ENCODE data around the gene PDLIM4. TPM values are rescaled to one million over a fixed set of nuclear protein-coding genes. Genes with fewer than 3 reads are reported as not detected.

Gene PDLIM4
- polyA plus RNA-seq, 2 of the 4 experiments (the other 2 are of a cell fraction): 0.09 TPM; not detected in 1

GRCh38 chr5:132224716-132225115 lies 32.8 kb upstream of the PDLIM4 start:
- TF ChIP-seq JUNB (IDR thresholded peaks at IDR 0.05): no peak
- ChIA-PET POLR2A (interaction anchor here (1.2 kb wide), 1 partner anchor 34 kb away, joined by 3 read pairs; no protein-coding TSS in a partner anchor), CTCF (interaction anchor here (0.9 to 7.0 kb wide), 2 partner anchors 13 to 45 kb away, joined by 4 to 39 read pairs; no protein-coding TSS in a partner anchor)
- DNase-seq (ENCODE audit: low read depth in 1 of 2, low spot score in 1 of 2) (no peak), ATAC-seq (no peak), FAIRE-seq (no peak)
- no peak overlapping the region for H3K4me2 ChIP-seq
- no peak overlapping the region for H3K4me3 ChIP-seq
- no peaks in the 10 kb centered on the region for H3K9me3 ChIP-seq
- WGBS (ENCODE audit: missing lambda C conversion rate): 96% methylated on average over 1 of the region's 1 CpG
- H3K27ac ChIP-seq: no peak overlapping the region
- peaks cover 21% of the 10 kb centered on the region; the same call in 2 of the 3 replicates for H3K4me1 ChIP-seq

DNA sequence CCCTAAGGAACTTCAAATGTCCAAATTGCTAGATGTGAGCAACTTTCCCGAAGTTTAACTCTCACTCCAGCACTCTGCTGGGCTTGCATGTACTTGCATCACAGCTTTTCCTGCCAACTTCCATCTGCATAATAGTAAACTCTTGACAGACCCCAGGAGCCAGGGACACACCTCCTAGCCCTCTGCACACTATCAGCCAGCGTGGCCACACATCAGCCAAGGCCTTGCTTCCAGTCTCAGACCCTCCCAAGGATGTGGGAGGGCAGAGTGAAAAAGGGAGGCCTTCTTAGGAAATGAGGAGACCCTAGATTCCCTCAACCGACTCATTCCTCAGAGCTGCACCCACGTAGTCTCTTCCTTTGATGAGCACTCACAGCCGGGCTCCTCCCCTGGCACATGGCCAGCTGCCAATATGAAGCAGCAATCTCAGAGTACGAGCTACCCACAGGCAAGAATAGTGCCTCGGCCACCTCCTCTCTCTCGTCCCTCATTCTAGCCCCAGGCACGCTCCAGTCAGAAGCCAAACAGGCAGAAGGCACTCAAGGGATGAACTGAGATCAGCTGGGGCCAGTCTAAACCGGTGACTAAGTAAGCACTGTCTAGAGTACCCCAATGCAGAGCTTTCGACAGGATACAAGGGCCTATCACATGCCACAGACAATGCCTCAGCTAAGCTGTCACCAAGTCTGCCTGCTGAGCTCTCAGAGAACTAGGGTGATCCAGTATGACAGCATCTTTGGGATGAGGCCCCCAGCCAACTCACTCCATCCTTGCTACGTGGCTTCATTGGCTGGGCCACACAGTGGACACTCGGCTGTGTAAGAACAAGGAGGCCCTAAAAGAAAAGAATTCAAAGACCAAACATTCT lies 32.1 kb upstream of the PDLIM4 start:
- TF ChIP-seq E2F6 (IDR thresholded peaks at IDR 0.05; ENCODE audit: borderline replicate concordance, low read depth) (no peak), KDM1A (IDR thresholded peaks at IDR 0.05; ENCODE audit: low read depth) (no peak), CEBPB (IDR thresholded peaks at IDR 0.05) (no peak), RNF2 (IDR thresholded peaks at IDR 0.05; ENCODE audit: borderline replicate concordance, low read depth) (no peak), EHMT2 (IDR thresholded peaks at IDR 0.05; ENCODE audit: low read depth) (no peak), FOSB (CRISPR knock-in tag; IDR thresholded peaks at IDR 0.05) (no peak), MAFK (IDR thresholded peaks at IDR 0.05; ENCODE audit: partially characterized antibody) (no peak), TFCP2L1 (CRISPR knock-in tag; IDR thresholded peaks at IDR 0.05) (no peak), HOXB13 (CRISPR knock-in tag; IDR thresholded peaks at IDR 0.05; ENCODE audit: low read depth) (no peak), TP53 (CRISPR knock-in tag; IDR thresholded peaks at IDR 0.05) (no peak), BHLHE40 (IDR thresholded peaks at IDR 0.05; ENCODE audit: low read depth, low read length) (no peak), POLR2A (IDR thresholded peaks at IDR 0.05; ENCODE audit: low read length) (no peak), HEYL (CRISPR knock-in tag; IDR thresholded peaks at IDR 0.05) (no peak), ZFP36 (IDR thresholded peaks at IDR 0.05; ENCODE audit: borderline replicate concordance, partially characterized antibody) (no peak), FOXS1 (CRISPR knock-in tag; IDR thresholded peaks at IDR 0.05) (no peak)
- TF ChIP-seq, protein P1, sequence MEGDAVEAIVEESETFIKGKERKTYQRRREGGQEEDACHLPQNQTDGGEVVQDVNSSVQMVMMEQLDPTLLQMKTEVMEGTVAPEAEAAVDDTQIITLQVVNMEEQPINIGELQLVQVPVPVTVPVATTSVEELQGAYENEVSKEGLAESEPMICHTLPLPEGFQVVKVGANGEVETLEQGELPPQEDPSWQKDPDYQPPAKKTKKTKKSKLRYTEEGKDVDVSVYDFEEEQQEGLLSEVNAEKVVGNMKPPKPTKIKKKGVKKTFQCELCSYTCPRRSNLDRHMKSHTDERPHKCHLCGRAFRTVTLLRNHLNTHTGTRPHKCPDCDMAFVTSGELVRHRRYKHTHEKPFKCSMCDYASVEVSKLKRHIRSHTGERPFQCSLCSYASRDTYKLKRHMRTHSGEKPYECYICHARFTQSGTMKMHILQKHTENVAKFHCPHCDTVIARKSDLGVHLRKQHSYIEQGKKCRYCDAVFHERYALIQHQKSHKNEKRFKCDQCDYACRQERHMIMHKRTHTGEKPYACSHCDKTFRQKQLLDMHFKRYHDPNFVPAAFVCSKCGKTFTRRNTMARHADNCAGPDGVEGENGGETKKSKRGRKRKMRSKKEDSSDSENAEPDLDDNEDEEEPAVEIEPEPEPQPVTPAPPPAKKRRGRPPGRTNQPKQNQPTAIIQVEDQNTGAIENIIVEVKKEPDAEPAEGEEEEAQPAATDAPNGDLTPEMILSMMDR (IDR thresholded peaks at IDR 0.05): no peak
- TF ChIP-seq, protein P2, sequence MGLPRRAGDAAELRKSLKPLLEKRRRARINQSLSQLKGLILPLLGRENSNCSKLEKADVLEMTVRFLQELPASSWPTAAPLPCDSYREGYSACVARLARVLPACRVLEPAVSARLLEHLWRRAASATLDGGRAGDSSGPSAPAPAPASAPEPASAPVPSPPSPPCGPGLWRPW (IDR thresholded peaks at IDR 0.05): no peak
- TF ChIP-seq, protein P3, sequence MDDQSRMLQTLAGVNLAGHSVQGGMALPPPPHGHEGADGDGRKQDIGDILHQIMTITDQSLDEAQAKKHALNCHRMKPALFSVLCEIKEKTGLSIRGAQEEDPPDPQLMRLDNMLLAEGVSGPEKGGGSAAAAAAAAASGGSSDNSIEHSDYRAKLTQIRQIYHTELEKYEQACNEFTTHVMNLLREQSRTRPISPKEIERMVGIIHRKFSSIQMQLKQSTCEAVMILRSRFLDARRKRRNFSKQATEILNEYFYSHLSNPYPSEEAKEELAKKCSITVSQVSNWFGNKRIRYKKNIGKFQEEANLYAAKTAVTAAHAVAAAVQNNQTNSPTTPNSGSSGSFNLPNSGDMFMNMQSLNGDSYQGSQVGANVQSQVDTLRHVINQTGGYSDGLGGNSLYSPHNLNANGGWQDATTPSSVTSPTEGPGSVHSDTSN (IDR thresholded peaks at IDR 0.05): no peak
- TF ChIP-seq, protein P4, sequence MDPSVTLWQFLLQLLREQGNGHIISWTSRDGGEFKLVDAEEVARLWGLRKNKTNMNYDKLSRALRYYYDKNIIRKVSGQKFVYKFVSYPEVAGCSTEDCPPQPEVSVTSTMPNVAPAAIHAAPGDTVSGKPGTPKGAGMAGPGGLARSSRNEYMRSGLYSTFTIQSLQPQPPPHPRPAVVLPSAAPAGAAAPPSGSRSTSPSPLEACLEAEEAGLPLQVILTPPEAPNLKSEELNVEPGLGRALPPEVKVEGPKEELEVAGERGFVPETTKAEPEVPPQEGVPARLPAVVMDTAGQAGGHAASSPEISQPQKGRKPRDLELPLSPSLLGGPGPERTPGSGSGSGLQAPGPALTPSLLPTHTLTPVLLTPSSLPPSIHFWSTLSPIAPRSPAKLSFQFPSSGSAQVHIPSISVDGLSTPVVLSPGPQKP (IDR thresholded peaks at IDR 0.05; ENCODE audit: low read depth, low read length): no peak
- H3K27ac ChIP-seq: 0 out of 6 replicates have a peak overlapping the region, but pooled peaks of 1 of the 2 experiments have one; percentile 16
- FAIRE-seq (no peak), DNase-seq (ENCODE audit: low read depth in 1 of 2, low spot score in 1 of 2) (no peak), ATAC-seq (no peak)
- H3K4me1 ChIP-seq: peaks cover 21% of the 10 kb centered on the region; the same call in 2 of the 3 replicates
- no peak overlapping the region for H3K4me3 ChIP-seq
- no peaks in the 10 kb centered on the region for H3K9me3 ChIP-seq
- peak overlapping the region; percentile 21; the same call in 1 of the 3 replicates for H3K4me2 ChIP-seq
- ChIA-PET CTCF (interaction anchor here (0.9 to 7.0 kb wide), 3 partner anchors 12 to 161 kb away, joined by 4 to 39 read pairs (median 5); no protein-coding TSS in a partner anchor), POLR2A (interaction anchor here (1.2 kb wide), 1 partner anchor 35 kb away, joined by 3 read pairs; no protein-coding TSS in a partner anchor)
- 86% methylated on average over 13 of the region's 13 CpGs for WGBS (ENCODE audit: missing lambda C conversion rate)

All from A549 (cell line).